Measurements from ENCODE around the gene PSORS1C1.

DNA sequence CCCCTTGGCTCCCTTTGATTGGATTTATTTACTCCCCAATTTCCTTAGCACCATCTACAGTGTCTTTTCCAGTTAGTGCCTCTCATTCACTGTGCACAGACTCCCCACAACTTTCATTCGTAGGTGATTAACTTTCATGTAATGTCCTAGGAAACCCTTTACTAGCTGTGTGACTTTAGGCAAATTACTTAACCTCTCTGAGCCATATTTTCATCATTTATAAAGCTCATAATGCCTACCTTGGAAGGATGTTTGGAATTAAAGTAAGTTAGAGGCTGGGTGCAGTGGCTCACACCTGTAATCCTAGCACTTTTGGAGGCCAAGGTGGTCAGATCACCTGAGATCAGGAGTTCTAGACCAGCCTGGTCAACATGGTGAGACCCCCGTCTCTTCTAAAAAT lies 22.4 kb upstream of the PSORS1C1 start:
- TF ChIP-seq, protein P1, sequence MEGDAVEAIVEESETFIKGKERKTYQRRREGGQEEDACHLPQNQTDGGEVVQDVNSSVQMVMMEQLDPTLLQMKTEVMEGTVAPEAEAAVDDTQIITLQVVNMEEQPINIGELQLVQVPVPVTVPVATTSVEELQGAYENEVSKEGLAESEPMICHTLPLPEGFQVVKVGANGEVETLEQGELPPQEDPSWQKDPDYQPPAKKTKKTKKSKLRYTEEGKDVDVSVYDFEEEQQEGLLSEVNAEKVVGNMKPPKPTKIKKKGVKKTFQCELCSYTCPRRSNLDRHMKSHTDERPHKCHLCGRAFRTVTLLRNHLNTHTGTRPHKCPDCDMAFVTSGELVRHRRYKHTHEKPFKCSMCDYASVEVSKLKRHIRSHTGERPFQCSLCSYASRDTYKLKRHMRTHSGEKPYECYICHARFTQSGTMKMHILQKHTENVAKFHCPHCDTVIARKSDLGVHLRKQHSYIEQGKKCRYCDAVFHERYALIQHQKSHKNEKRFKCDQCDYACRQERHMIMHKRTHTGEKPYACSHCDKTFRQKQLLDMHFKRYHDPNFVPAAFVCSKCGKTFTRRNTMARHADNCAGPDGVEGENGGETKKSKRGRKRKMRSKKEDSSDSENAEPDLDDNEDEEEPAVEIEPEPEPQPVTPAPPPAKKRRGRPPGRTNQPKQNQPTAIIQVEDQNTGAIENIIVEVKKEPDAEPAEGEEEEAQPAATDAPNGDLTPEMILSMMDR (conservative IDR thresholded peaks at IDR 0.05 in 1 of 2, IDR thresholded peaks at IDR 0.05 in 1 of 2; ENCODE audit: low read depth in 1 of 2, low read length in 2 of 2), result no peak
- TF ChIP-seq EZH2 (IDR thresholded peaks at IDR 0.05; ENCODE audit: low read length, missing control alignments), result no peak
